Measurements from ENCODE around the gene PLVAP.

PLVAP gene

GRCh38 chr19:17321655-17322489 is 55.3 kb downstream of the PLVAP start:
- no peak for DNase-seq

- DNase-seq, result no peak
Measured at GRCh38 chr19:17320435-17320834, 56.7 kb downstream of the PLVAP start.

- DNase-seq, result no peak
Measured at GRCh38 chr19:17319473-17320238, 57.5 kb downstream of the PLVAP start.

GRCh38 chr19:17318966-17319365 is 58.2 kb downstream of the PLVAP start:
- no peak for DNase-seq

GRCh38 chr19:17314007-17314593 is 63.0 kb downstream of the PLVAP start:
- DNase-seq, result no peak

- no peak for DNase-seq
Measured at GRCh38 chr19:17312189-17313113, 64.7 kb downstream of the PLVAP start.

- DNase-seq, result peak; percentile 91
Measured at GRCh38 chr19:17311455-17312188, 65.5 kb downstream of the PLVAP start.

GRCh38 chr19:17309965-17310461 is 67.1 kb downstream of the PLVAP start:
- DNase-seq, result no peak

GRCh38 chr19:17309198-17309964 is 67.8 kb downstream of the PLVAP start, which contains the start of gene DDA1:
Gene DDA1 (plus strand): TSS chr19:17309563. CDS start chr19:17309655, 92 bp downstream.
- peak; percentile 100 for DNase-seq

- no peak for DNase-seq
Measured at GRCh38 chr19:17307876-17308377, 69.2 kb downstream of the PLVAP start.

- no peak for DNase-seq
Measured at GRCh38 chr19:17306285-17306714, 70.8 kb downstream of the PLVAP start.

GRCh38 chr19:17305517-17306284 is 71.4 kb downstream of the PLVAP start, which contains the start of gene MRPL34:
Gene MRPL34 (plus strand): TSS chr19:17305872. CDS start chr19:17305893, 21 bp downstream.
- DNase-seq, result peak; percentile 98

- no peak for DNase-seq
Measured at GRCh38 chr19:17305216-17305516, 72.0 kb downstream of the PLVAP start.

- no peak for DNase-seq
Measured at GRCh38 chr19:17304386-17305215, 72.5 kb downstream of the PLVAP start.

GRCh38 chr19:17303940-17304267 is 73.2 kb downstream of the PLVAP start:
- no peak for DNase-seq

- peak; percentile 95 for DNase-seq
Measured at GRCh38 chr19:17303167-17303939, 73.8 kb downstream of the PLVAP start, which contains the start of gene ABHD8. Gene ABHD8 (minus strand): TSS chr19:17303425. CDS start chr19:17301616, 1,809 bp downstream.

GRCh38 chr19:17302391-17303166 is 74.6 kb downstream of the PLVAP start:
- no peak for DNase-seq

All from fibroblast of skin of scalp (primary cell).